H1 (cell line): ENCODE data around the gene ROBO2. TPM values are rescaled to one million over a fixed set of nuclear protein-coding genes. Genes with fewer than 3 reads are reported as not detected.

Experiments
- CTCF ChIA-PET: fragments of 300-600 bp; sonication (Branson Sonifier 250); formaldehyde crosslinking; loops from one replicate; lab custom pipeline; 2021; ENCODE audit not compliant: partially characterized antibody; lab: Charles Lee
- POLR2A ChIA-PET: fragments of 300-600 bp; sonication (Branson Sonifier 250); formaldehyde crosslinking; loops from one replicate; lab custom pipeline; 2021; ENCODE audit warnings: inconsistent platforms; ENCODE audit not compliant: partially characterized antibody; lab: Charles Lee
- DNase-seq, 2 experiments: peaks; one replicate each; pipeline versions ENCODE4 v3.0.0 to v3.0.0-alpha.2; 2010 to 2022; ENCODE audit warnings: low spot score in 2 of 2, low read depth in 1 of 2, mixed read lengths in 1 of 2
- FAIRE-seq: peaks from 2 replicates; lab custom pipeline; 2011; peaks lifted over from hg19 to GRCh38; lab: Jason Lieb, UNC
- H2AFZ ChIP-seq: 2 replicates; pipeline ENCODE4 v1.8.1; 2012; ENCODE audit warnings: low read length, inconsistent platforms
- H2AK5ac ChIP-seq: 2 replicates; pipeline ENCODE4 v1.6.1; 2013; ENCODE audit warnings: low read depth, low read length
- H2BK120ac ChIP-seq: replicated peaks from 2 replicates; pipeline ENCODE3; 2013; ENCODE audit warnings: low read depth, low read length, inconsistent platforms
- H2BK12ac ChIP-seq: 2 replicates; pipeline ENCODE4 v1.6.1; 2013; ENCODE audit warnings: low read depth, low read length
- H2BK15ac ChIP-seq: 2 replicates; pipeline ENCODE4 v1.6.1; 2013; ENCODE audit warnings: low read length
- H2BK20ac ChIP-seq: 2 replicates; pipeline ENCODE4 v1.6.1; 2013; ENCODE audit warnings: low read length
- H2BK5ac ChIP-seq: 2 replicates; pipeline ENCODE4 v1.6.1; 2013; ENCODE audit warnings: low read depth, low read length
- H3K14ac ChIP-seq: 2 replicates; pipeline ENCODE4 v1.6.1; 2013; ENCODE audit warnings: inconsistent platforms; ENCODE audit not compliant: insufficient read length
- H3K18ac ChIP-seq: 2 replicates; pipeline ENCODE4 v1.6.1; 2013; ENCODE audit warnings: low read length; ENCODE audit errors: extremely low read depth
- H3K23ac ChIP-seq: 2 replicates; pipeline ENCODE4 v1.6.1; 2013; ENCODE audit warnings: inconsistent platforms; ENCODE audit not compliant: insufficient read length
- H3K23me2 ChIP-seq: 2 replicates; pipeline ENCODE4 v1.6.1; 2013; ENCODE audit warnings: low read depth, low read length
- H3K27ac ChIP-seq: 2 replicates; pipeline ENCODE4 v1.6.1; 2011; ENCODE audit warnings: low read depth, low read length, inconsistent platforms
- H3K27me3 ChIP-seq, 4 experiments: replicated peaks in 1 of 4; 1 replicate in 1 of 4; 2 replicates in 3 of 4; pipeline versions ENCODE4 v1.6.1 to v1.8.1; 2011 to 2013; ENCODE audit warnings: low read length in 3 of 4, mild to moderate bottlenecking in 3 of 4, inconsistent platforms in 2 of 4, mixed read lengths in 2 of 4, moderate library complexity in 1 of 4; ENCODE audit not compliant: control insufficient read depth in 3 of 4, insufficient read depth in 3 of 4; ENCODE audit errors: extremely low read depth in 1 of 4
- H3K36me3 ChIP-seq, 4 experiments: 2 replicates each; pipeline versions ENCODE4 v1.6.1 to v1.8.1; 2011 to 2013; ENCODE audit warnings: mild to moderate bottlenecking in 4 of 4, low read length in 3 of 4, moderate library complexity in 2 of 4, control low read depth in 1 of 4, inconsistent platforms in 1 of 4; ENCODE audit not compliant: insufficient read depth in 4 of 4, control insufficient read depth in 2 of 4
- H3K4ac ChIP-seq: replicated peaks from 2 replicates; pipeline ENCODE3; 2013; ENCODE audit warnings: low read length, low read depth, mixed read lengths, inconsistent platforms; ENCODE audit not compliant: insufficient read length
- H3K4me1 ChIP-seq, 4 experiments: replicated peaks in 1 of 4; 1 replicate in 1 of 4; 2 replicates in 3 of 4; pipeline versions ENCODE4 v1.6.1 to v1.8.1; 2011 to 2013; ENCODE audit warnings: low read length in 3 of 4, inconsistent platforms in 2 of 4, mixed read lengths in 1 of 4; ENCODE audit not compliant: insufficient read depth in 4 of 4, control insufficient read depth in 3 of 4
- H3K4me2 ChIP-seq, 2 experiments: 2 replicates each; pipeline versions ENCODE4 v1.6.1 to v1.8.1; 2011 to 2013; ENCODE audit warnings: low read depth in 2 of 2, low read length in 2 of 2, control low read depth in 1 of 2, inconsistent platforms in 1 of 2, mild to moderate bottlenecking in 1 of 2; ENCODE audit not compliant: insufficient read depth in 1 of 2
- H3K4me3 ChIP-seq, 4 experiments: fragments of 200-600, 300-600 bp in 1 of 4; sonication (generic), shearing (Covaris generic), sonication (Bioruptor Twin) in 1 of 4; 2 replicates each; pipeline versions ENCODE4 v1.5.1 to v1.8.1; 2011 to 2016; ENCODE audit warnings: low read length in 4 of 4, low read depth in 3 of 4, control low read depth in 2 of 4, inconsistent platforms in 2 of 4, mild to moderate bottlenecking in 2 of 4, mixed read lengths in 1 of 4, moderate library complexity in 1 of 4; ENCODE audit not compliant: insufficient read depth in 2 of 4; ENCODE audit errors: extremely low read depth in 1 of 4
- H3K56ac ChIP-seq: replicated peaks from 2 replicates; pipeline ENCODE3; 2013; ENCODE audit warnings: low read depth, mild to moderate bottlenecking, mixed read lengths, low read length, inconsistent platforms; ENCODE audit not compliant: insufficient read length
- H3K79me1 ChIP-seq: 2 replicates; pipeline ENCODE4 v1.6.1; 2013; ENCODE audit warnings: low read depth, low read length, control low read depth
- H3K79me2 ChIP-seq, 2 experiments: 2 replicates each; pipeline versions ENCODE4 v1.6.1 to v1.8.1; 2012 to 2013; ENCODE audit warnings: low read length in 2 of 2, mild to moderate bottlenecking in 2 of 2, inconsistent platforms in 1 of 2; ENCODE audit not compliant: insufficient read depth in 2 of 2, control insufficient read depth in 1 of 2
- H3K9ac ChIP-seq, 4 experiments: replicated peaks in 1 of 4; 1 replicate in 1 of 4; 2 replicates in 3 of 4; pipeline versions ENCODE4 v1.6.1 to v1.8.1; 2011 to 2013; ENCODE audit warnings: low read depth in 3 of 4, low read length in 3 of 4, control low read depth in 2 of 4, mild to moderate bottlenecking in 2 of 4, moderate library complexity in 2 of 4, inconsistent platforms in 1 of 4; ENCODE audit errors: extremely low read depth in 1 of 4
- H3K9me3 ChIP-seq, 2 experiments: 2 replicates each; pipeline versions ENCODE4 v1.6.1 to v1.8.1; 2012 to 2013; ENCODE audit warnings: mild to moderate bottlenecking in 2 of 2, moderate library complexity in 2 of 2, control low read depth in 1 of 2, inconsistent platforms in 1 of 2, low read depth in 1 of 2, low read length in 1 of 2, mixed read lengths in 1 of 2; ENCODE audit not compliant: insufficient read depth in 2 of 2
- H4K20me1 ChIP-seq, 2 experiments: replicated peaks in 1 of 2; 2 replicates each; pipeline versions ENCODE3 to v1.8.1; 2011 to 2013; ENCODE audit warnings: inconsistent platforms in 2 of 2, low read length in 2 of 2, mild to moderate bottlenecking in 1 of 2; ENCODE audit not compliant: insufficient read depth in 2 of 2, control insufficient read depth in 1 of 2
- H4K5ac ChIP-seq: 2 replicates; pipeline ENCODE4 v1.6.1; 2013; ENCODE audit warnings: low read length, low read depth, mixed read lengths, inconsistent platforms; ENCODE audit not compliant: insufficient read length
- H4K8ac ChIP-seq: 2 replicates; pipeline ENCODE4 v1.8.0; 2013; ENCODE audit warnings: mild to moderate bottlenecking, moderate library complexity, low read length, inconsistent platforms; ENCODE audit not compliant: insufficient read depth; ENCODE audit errors: extremely low read depth
- H4K91ac ChIP-seq: replicated peaks from 2 replicates; pipeline ENCODE3; 2013; ENCODE audit warnings: low read length, mixed read lengths, inconsistent platforms; ENCODE audit not compliant: insufficient read length
- CEBPB ChIP-seq: IDR thresholded peaks from 2 replicates; pipeline ENCODE4 v1.6.1; 2012; ENCODE audit warnings: low read depth, low read length
- CHD2 ChIP-seq: IDR thresholded peaks from 2 replicates; pipeline ENCODE4 v1.6.1; 2012; ENCODE audit warnings: low read length, improper control_type of control experiment
- EGR1 ChIP-seq: IDR thresholded peaks from 2 replicates; pipeline ENCODE4 v1.6.1; 2011; ENCODE audit warnings: low read depth, low read length, borderline replicate concordance
- EZH2 ChIP-seq: fragments of 200-600 bp; sonication (generic); IDR thresholded peaks from 2 replicates; pipeline ENCODE4 v1.7.1; 2012; ENCODE audit warnings: low read depth, mild to moderate bottlenecking, moderate library complexity, low read length, inconsistent platforms; ENCODE audit not compliant: severe bottlenecking
- JUND ChIP-seq: IDR thresholded peaks from 2 replicates; pipeline ENCODE4 v1.6.1; 2011; ENCODE audit warnings: mild to moderate bottlenecking, improper control_type of control experiment, low read length
- SRF ChIP-seq: IDR thresholded peaks from 2 replicates; pipeline ENCODE4 v1.6.1; 2011; ENCODE audit warnings: mild to moderate bottlenecking, low read depth, low read length, moderate library complexity
- ZNF274 ChIP-seq: IDR thresholded peaks from 2 replicates; pipeline ENCODE4 v1.7.0; 2012; ENCODE audit warnings: low read length, borderline replicate concordance; ENCODE audit errors: extremely low read depth
- WGBS, 2 experiments: shearing (Covaris generic) in 1 of 2; methylation state at CpG; one replicate each; pipeline versions ENCODE4 v1.1.6 to v1.1.7; 2013 to 2015; ENCODE audit warnings: low lambda C conversion rate in 2 of 2, mixed read lengths in 2 of 2, inconsistent platforms in 1 of 2, low coverage in 1 of 2, missing lambda C conversion rate in 1 of 2; ENCODE audit not compliant: insufficient replicate concordance in 2 of 2, insufficient coverage in 1 of 2, insufficient read length in 1 of 2; ENCODE audit errors: extremely low coverage in 1 of 2, missing lambda C conversion rate in 1 of 2; 5-methylcytosine and 5-hydroxymethylcytosine counted together
- polyA plus RNA-seq, 7 experiments: library from polyadenylated mRNA; depleted of rRNA in 3 of 7; stranded (reverse) in 5 of 7; unstranded in 2 of 7; fragments of >200 nt in 5 of 7; fragments of 200-250 nt in 2 of 7; gene quantifications; 1 replicate in 5 of 7; 2 replicates in 1 of 7; 4 replicates in 1 of 7; pipeline versions ENCODE4 v1.2.1 to v1.2.3, GENCODE V29; 2011 to 2013; ENCODE audit warnings: missing spikeins in 2 of 7, mixed read lengths in 2 of 7
- total RNA-seq: library from RNA; stranded (reverse); fragmentation: NEBNext Ultra II Directional; extraction: Animal tissue kit (Norgen Biotek cat#: 25700); gene quantifications from 2 replicates; pipeline ENCODE4 v1.2.1, GENCODE V29; 2021

Gene ROBO2
- total and polyA plus RNA-seq, 2 of the 8 experiments (the other 6 are each of a cell fraction or from before 2014, with no cell fraction given), result 1.5 to 2.9 TPM

GRCh38 chr3:77267589-77267988 is 227.7 kb downstream of the ROBO2 start:
- Histone ChIP-seq H2AFZ (no peak overlapping the region), H3K27me3 (no peaks in the 10 kb centered on the region), H2BK12ac (no peak overlapping the region), H4K91ac (no peak overlapping the region), H3K9ac (no peak overlapping the region), H2AK5ac (no peak overlapping the region), H2BK15ac (no peak overlapping the region), H3K4me3 (no peak overlapping the region), H3K36me3 (no peaks in the 10 kb centered on the region), H3K79me1 (no peaks in the 10 kb centered on the region), H2BK120ac (no peak overlapping the region), H4K20me1 (no peaks in the 10 kb centered on the region), H3K9me3 (no peaks in the 10 kb centered on the region), H4K8ac (no peak overlapping the region), H3K56ac (no peak overlapping the region), H4K5ac (no peak overlapping the region), H3K4me2 (no peak overlapping the region), H2BK5ac (no peak overlapping the region), H3K27ac (no peak overlapping the region), H3K79me2 (no peaks in the 10 kb centered on the region), H3K4me1 (no peaks in the 10 kb centered on the region), H2BK20ac (no peak overlapping the region), H3K18ac (no peak overlapping the region), H3K23ac (no peak overlapping the region), H3K14ac (no peak overlapping the region), H3K23me2 (no peaks in the 10 kb centered on the region; the same call in 1 of the 2 replicates), H3K4ac (no peak overlapping the region)
- FAIRE-seq, result no peak
- POLR2A ChIA-PET, result no interaction called here
- 87% methylated on average over 3 of the region's 3 CpGs; no CpG with 5 or more reads in 1 of the 2 experiments for WGBS, 2 experiments
- DNase-seq, result no peak
- CTCF ChIA-PET, result no interaction called here
- TF ChIP-seq CHD2 (no peak), EZH2 (no peak), ZNF274 (no peak), CEBPB (no peak), SRF (no peak), JUND (no peak), EGR1 (no peak)
